HG03095 (cell line): ENCODE results near the gene PTOV1.
"Not testable (repeated sequence)": the region's sequence is repeated elsewhere in the genome, so short reads cannot be mapped to it uniquely, and the experiment has no call there.

Source experiments
- ATAC-seq: cut with Tn5 transposase; IDR thresholded peaks from one replicate; pipeline ENCODE4 v1.9.1; 2021; ENCODE audit warnings: moderate library complexity; ENCODE audit not compliant: unreplicated experiment

PTOV1 gene

DNA sequence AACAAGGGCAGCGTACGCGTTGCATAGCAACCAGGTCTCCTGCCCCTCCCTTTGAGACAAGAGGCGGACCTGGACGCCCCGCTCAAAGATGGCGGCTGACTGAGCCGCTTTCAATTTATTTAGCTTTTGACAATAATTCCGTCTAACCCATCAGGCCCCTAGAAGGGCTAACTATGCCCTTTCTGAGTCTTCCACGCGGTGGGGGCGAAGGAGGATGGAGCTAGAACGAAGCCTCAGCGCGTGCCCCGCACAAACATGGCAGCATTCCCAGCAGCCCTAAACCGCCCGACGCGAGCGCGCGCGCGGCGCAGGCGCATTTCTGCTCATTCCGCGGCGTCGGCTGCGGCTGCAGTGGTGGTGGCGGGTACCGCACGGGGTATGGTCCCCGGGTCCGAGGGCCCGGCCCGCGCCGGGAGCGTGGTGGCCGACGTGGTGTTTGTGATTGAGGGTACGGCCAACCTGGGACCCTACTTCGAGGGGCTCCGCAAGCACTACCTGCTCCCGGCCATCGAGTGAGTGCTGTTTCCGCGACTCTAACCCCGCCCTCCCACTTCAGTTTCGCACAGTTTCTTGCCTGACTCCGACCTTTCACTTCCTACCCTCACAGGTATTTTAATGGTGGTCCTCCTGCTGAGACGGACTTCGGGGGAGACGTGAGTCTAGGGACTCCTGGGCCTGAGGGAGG lies 32.9 kb upstream of the PTOV1 start, which contains the start of gene MED25:
MED25 (plus strand) TSS at position 326 of the 685 bp plus-strand sequence; CDS start at position 379, 53 bp downstream.
- peak; percentile 53 for ATAC-seq

DNA sequence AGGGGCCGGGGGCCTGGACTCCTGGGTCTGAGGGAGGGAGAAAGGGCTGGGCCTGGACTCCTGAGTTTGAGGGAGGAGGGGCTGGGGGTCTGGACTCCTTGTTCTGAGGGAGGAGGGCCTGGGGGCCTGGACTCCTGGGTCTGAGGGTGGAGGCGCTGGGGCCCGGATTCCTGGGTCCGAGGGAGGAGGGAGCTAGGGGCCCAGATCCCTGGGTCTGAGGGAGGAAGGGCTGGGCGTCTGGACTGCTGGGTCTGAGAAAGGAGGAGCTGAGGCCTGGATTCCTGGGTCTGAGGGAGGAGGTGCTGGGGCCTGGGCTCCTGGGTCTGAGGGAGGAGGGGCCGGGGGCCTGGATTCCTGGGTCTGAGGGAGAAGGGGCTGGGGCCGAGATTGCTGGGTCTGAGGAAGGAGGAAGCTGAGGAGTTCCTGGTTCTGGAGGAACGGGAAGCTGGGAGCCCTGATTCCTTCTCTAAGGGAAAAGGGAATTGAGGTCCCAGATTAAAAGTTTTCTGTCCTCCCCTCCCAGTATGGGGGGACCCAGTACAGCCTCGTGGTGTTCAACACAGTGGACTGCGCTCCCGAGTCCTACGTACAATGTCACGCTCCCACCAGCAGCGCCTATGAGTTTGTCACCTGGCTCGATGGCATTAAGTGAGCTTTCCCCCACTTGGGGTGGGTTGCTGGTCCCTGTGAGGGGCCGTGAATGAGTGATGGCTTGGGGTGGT lies 32.1 kb upstream of the PTOV1 start:
- ATAC-seq: no peak

DNA sequence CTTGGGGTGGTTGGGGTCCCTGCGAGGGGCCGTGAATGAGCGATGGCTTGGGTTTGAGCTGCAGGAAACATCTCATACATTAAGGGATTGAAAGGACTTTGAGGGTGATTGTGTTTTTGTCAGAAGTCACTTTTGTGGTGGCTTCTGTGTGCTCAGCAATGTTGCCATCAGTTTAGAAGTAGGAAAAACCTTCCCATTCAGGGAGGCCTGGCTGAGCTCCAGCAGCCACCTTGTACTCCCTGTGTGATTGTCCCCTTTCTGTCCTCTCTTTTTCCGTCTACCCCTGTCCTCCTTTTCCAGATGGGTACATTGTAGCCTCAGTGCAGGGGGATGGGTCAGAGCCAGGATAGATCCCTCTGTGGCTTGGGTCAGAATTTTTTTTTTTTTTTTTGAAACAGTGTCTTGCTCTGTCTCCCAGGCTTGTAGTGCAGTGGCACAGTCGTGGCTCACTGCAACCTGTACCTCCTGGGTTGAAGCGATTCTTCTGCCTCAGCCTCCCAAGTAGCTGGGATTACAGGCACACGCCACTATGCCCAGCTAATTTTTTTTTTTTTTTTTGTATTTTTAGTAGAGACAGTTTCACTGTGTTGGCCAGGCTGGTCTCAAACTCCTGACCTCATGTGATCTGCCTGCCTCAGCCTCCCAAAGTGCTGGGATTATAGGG lies 31.4 kb upstream of the PTOV1 start:
- not testable (repeated sequence) for ATAC-seq

DNA sequence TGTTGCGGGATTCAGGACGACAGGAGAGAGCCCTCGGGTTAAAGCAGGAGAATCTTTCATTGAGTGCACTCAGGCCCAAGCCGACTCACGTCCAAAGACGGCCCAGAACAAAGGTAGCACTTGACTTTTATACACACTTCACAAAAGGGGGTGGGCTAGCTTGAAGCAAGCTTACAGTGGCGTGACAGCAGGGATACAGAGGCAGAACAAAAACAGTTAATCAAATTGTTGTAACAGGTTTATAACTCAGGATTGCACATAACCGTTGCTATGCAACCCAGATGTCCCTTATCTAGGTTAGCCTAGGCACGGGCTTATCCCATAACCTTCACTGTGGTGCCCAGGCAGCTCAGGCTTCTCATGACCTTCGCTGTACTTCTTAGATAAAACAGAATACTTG lies 30.8 kb upstream of the PTOV1 start:
- ATAC-seq: no peak

DNA sequence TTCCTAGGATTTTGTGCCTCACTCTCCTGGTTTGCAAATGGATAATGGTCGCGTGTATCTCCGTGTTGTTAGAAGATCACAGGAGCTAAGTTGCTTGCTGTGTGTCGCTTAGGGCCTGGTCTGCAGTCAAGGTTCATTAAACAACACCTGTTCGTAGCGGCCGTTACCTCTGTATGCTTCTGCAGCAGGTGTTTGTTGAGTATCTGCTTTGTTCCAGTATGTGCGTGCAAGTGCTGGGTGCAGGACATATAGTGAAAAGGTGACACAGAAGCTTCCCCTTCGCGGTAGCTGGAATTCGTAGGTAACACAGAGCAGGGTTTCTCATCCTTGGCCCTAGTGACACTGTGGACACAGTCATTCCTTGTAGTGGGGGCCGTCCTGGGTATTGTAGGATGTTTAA lies 27.5 kb upstream of the PTOV1 start:
- ATAC-seq: no peak

DNA sequence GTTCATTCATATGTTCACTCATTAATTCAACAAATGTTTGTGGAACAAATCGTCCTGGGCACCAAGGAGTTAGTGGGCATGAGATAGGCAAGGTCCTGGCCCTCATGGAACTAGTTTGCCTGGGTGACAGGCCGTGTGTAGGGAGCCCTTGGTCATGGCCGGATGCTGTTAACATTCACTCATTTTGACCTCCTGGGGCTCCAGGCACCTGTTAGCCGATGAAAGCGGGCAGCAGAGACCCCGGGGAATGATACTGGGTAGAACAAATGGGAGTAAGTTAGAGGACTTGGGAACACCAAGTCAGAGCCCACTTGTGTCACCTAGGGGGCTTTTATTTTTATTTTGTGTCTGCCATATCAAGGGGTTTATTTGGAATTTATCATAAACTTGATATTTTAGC lies 26.3 kb upstream of the PTOV1 start:
- ATAC-seq: no peak

DNA sequence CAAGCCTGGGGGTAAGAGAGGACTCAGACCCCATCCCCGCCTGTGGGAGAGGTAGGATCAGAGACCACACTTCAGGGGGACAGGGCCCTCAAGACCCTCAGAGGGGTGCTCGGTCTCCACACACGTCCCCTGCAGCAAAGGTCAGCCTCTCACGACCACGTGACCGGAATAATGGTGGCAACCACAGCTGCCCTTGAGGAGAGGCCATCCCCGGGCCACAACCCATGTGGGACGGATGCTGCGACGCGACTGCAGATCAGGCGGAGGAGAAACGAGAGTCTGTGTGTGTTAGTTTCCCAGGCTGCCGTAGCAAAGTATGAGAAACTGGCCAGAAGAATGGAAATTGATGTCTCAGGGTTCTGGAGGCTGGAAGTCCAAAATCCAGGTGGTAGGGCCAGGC lies 23.9 kb upstream of the PTOV1 start:
- no peak for ATAC-seq

DNA sequence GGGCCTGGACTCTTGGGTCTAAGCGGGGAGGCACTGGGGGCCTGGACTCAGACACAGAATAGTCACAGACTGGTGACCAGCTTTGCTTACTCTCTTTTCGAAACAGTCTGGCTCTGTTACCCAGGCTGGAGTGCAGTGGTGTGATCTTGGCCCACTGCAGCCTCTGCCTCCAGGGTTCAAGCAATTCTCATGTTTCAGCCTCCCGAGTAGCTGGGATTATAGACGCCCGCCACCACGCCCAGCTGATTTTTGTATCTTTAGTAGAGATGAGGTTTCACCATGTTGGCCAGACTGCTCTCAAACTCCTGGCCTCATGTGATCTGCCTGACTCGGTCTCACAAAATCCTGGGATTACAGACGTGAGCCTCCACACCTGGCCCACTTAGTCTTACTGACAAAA lies 21.8 kb upstream of the PTOV1 start:
- no peak for ATAC-seq

DNA sequence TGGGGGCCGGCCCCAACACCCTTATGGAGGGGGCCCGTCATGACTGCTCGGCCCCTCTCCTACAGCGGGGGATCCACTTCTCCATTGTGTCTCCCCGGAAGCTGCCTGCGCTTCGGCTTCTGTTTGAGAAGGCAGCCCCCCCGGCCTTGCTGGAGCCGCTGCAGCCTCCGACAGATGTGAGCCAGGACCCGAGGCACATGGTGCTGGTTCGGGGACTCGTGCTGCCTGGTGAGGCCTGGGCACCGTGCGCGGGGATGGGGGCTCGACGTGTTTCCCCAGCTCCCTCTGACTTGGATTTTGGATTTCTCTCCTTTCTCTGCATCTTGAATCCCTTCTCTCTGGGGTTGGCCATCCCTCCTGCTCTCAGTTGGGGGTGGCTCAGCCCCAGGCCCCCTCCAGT lies 21.2 kb upstream of the PTOV1 start:
- ATAC-seq: no peak

DNA sequence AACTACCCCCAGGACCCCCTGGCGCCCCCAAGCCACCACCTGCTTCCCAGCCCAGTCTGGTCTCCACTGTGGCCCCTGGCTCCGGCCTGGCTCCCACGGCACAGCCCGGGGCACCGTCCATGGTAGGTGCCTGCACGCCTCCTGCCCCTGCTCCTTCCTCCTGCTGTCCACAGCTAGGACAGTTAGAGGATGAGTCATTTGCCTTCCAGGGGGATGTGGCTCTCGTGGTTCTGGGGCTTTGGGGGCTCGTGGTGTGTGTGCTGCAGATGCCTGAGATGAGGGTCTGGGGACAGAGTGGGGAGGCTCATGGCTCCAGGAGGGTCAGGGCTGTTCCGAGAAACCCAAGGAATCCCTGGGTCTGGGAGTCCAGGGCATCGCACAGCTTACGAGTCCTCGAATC lies 20.2 kb upstream of the PTOV1 start:
- no peak for ATAC-seq

DNA sequence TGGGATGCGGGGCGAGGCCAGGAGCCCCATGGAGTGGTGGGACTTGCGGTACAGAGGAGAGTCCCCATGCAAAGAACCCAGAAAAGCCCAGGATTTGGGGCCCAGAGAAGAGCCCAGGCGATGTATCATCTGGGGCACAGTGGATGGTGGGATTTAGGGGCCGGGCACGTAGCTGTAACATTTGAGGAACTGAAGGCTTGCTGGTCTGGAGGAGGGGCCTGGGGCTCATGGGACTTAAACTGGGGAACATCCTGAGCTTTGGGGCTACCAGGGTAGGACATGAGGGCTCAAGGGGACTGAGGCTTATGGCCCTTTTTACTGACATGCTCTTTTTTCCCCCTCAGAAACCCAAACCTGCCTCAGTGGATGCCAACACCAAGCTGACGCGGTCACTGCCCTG lies 19.4 kb upstream of the PTOV1 start:
- no peak for ATAC-seq

DNA sequence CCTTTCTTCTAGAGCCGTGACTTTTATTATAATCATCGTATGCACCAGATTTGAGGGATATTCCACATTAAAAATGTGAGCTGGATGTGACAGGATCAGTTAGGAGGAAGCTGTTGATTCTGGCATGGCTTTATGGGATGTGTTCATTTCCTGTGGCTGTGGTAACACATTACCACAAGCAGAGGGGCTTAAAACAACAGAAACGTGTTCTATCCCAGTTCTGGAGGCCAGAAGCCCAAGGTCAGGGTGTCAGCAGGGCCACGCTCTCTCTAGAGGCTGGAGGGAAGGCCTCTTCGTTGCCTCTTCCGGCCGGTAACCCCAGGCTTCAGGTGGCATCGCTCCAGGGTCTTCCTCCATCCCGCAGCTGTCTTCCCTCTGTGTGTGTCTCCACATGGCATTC lies 18.4 kb upstream of the PTOV1 start:
- ATAC-seq: no peak

DNA sequence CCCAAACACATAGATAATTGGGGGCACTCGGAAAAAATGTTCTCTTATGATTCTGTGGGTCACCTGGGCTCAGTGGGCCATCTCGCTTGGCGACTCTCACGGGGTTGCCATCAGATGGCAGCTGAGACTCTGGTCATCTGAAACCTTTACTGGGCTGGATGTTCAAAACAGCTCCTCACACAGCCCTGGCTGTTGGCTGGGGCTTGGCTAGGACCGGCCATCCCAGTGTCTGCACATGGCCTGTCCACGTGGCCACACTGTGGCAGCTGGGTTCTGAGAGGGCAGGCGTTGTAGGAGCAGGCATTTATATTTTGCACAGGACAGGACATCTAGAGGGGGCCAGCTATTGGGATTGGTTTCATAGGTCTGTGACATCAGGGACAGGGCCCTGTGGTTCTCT lies 17.4 kb upstream of the PTOV1 start:
- no peak for ATAC-seq

DNA sequence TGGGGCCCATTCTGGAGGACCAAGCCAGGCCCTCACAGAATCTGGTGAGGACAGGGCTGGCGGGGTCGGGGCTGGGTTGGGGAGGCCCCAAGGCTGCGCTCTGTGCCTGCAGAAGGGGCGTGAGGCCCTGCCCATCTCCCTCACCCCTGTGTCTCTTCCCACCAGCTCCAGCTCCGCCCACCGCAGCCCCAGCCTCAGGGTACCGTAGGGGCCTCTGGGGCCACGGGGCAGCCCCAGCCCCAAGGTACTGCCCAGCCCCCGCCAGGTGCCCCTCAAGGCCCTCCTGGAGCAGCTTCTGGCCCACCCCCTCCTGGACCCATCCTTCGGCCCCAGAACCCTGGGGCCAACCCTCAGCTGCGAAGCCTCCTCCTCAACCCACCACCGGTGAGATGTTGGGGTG lies 15.4 kb upstream of the PTOV1 start:
- no peak for ATAC-seq

DNA sequence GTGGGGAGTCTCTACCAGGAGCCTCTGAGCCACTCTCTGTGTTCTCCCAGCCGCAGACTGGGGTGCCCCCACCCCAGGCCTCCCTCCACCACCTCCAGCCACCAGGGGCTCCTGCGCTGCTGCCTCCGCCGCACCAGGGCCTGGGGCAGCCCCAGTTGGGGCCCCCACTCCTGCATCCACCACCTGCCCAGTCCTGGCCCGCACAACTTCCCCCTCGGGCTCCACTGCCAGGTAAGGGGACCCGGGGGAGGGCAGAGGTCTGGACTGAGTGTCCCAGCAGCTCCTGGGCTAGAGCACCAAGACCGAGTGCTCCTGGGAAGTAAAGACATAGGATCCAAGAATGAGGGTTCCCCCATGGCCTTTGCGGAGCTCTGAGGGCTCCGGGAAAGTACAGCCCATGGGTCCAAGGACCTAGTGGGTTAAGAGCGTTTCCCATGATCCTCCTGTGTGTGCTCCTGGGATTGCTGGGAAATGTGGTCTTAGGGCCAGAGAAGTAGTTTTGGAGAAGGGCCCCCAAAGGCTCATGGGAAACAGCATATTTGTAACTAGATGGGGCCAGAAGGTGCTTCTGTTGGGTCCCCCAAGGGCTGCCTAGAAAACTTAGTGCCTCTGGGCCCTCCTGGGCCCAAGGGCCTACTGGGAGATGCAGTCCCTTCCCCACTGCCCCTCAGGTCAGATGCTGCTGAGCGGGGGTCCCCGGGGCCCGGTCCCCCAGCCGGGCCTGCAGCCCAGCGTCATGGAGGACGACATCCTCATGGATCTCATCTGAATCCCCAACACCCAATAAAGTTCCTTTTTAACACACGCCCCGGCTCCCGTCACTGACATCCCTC lies 14.6 kb upstream of the PTOV1 start:
- no peak for ATAC-seq

DNA sequence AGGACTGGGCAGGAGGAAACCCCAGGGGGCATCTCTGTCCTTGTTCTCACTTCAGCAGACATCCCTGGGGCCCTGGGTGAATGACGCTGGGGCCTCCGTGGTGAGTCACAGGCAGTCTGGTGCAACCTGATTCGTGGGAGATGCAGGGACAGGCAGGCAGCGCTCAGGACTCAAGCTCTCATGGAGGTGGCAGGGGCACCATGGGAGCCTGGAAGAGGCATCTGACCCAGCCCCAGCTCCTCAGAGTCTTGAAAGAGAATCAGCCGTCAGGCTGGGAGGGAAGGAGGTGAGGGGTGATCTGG lies 14.0 kb upstream of the PTOV1 start:
- ATAC-seq: no peak

DNA sequence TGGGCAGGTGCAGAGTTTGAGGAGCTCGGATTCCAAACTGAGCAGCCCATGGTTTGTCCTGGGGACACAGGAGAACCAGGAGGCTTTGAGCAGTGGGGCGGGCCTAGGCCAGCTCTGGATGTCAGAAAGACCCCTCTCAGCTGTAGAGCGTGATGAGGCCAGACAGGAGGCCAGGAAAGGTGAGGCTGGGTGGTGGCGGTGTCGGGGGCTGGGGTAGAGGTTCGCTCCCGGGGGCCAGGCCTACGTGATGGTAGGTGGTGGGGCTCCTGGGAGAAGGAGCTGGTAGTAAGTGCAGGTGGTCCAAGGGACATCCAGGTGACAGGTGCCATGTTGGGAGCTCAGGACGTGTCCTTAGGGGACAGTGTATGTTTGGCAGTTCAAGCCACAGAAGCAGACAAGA lies 13.5 kb upstream of the PTOV1 start:
- no peak for ATAC-seq

DNA sequence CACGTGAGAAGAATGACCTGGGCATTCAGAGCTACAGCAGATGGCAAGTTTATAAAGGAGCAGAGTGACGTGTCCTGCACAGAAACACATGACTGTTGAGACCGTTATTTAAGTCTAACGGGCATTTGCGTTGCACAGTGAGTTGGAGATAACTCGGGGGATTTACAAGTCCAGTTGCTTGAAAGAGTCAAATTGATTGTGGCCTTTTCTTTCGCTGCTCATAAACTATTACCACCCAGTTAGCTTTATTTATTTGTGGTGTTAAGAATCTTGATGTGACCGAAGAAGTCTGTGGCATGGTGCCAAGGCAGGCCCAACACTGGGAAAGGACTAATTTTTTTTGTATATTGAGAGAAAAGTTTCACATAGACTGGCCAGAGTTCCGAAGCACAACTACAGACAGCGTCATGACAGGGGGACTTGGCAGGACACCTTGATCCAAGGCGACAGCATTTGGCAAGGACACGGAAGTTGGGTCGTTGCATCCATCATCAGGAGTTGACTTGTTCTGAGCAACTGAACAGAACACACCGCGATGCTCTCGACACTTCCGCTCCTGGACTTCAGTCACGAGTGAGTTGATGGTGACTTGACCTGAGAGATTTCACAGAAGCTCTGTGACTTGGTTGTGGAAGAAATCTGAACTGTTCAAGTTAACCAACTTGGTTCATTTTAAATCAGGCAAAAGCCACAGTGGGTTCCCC lies 11.9 kb upstream of the PTOV1 start:
- no peak for ATAC-seq

DNA sequence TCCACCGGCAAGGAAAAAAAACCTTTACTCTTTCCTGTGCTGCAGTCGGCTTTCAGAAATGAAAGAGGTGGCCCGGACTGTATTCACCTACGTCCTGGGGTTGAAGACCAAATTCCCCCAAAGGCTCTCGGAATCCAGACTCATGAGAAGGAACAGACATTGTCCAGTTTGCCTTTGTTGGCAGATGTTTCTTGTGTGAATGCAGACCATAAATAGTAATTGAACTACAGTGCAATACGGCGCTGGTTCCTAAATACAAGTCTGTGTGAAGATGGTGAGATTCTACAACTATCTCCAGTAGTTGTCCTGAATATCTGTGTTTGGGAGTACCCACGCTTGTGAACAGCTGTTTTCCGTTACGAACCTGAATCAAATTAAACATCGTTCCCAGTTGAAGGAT lies 11.2 kb upstream of the PTOV1 start:
- no peak for ATAC-seq

DNA sequence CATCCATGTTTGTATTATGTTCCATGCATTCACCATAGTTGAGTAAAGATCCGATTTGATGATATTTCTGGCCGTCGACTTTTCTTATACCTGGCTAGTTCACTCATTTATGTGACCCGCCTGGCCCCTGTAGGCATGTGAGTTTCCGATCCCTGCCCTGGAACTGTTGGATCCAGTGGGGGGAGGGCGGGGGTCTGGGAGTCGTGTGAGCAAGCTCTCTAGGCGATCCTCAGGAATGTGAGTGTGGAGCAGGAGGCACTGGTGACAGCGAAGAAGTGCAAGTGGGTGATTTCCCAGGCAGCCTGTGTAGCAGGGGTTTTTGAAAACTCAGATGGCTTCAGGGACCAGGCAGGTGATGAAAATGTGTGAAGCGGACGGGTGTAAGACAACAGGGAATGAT lies 10.6 kb upstream of the PTOV1 start:
- ATAC-seq: no peak

DNA sequence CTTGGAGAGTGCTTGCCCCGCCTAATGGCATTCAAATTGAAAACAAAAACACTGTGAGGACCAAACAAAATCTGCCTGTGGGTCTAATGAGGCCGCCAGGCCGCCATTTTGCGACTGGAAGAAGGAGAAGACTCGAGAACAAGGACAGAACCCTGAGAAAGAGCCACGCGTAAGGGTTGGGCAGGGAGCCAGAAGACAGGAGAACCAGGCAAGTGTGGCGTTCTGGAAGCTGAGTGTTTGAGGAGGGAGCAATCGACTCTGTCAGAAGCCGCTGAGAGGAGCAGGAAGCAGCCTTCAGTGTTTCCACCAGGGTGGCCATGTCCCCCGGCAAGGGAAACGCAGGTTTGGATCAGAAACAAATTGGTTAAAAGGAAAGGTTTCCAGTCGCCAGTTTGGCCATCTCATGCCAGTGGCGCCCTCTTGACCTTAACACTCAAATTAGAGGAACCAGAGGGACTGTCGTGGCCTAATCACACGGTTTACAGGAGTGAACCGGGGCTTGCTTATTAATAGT lies 10.2 kb upstream of the PTOV1 start:
- no peak for ATAC-seq
